Vagina (tissue), 2 donors: ENCODE results near the gene AANAT. TPM values are rescaled to one million over a fixed set of nuclear protein-coding genes. Genes with fewer than 3 reads are reported as not detected.
A peak's percentile ranks its signal among the peaks of the same experiment; 100 is the strongest.
"Not testable (repeated sequence)": the region's sequence is repeated elsewhere in the genome, so short reads cannot be mapped to it uniquely, and the experiment has no call there.

Source experiments
- DNase-seq, 2 donors: peaks; one replicate each; pipeline ENCODE4 v3.0.0-alpha.2; 2017; ENCODE audit errors: extremely low spot score in 2 of 2
- H3K27ac ChIP-seq: fragments of 200-600 bp; sonication (generic); one replicate; pipeline ENCODE4 v1.5.1; 2019
- H3K27me3 ChIP-seq: fragments of 200-600 bp; sonication (generic); one replicate; pipeline ENCODE4 v1.5.1; 2019
- H3K36me3 ChIP-seq, 2 donors: fragments of 200-600 bp; sonication (generic); one replicate each; pipeline ENCODE4 v1.5.1; 2017 to 2019
- H3K4me1 ChIP-seq: fragments of 200-600 bp; sonication (generic); one replicate; pipeline ENCODE4 v1.5.1; 2019
- H3K4me3 ChIP-seq, 2 donors: fragments of 200-600 bp; sonication (generic); 1 replicate in 1 of 2; 2 replicates in 1 of 2; pipeline ENCODE4 v1.5.1; 2016 to 2019
- H3K9me3 ChIP-seq: fragments of 200-600 bp; sonication (generic); one replicate; pipeline ENCODE4 v1.5.1; 2019
- POLR2A ChIP-seq, 2 donors: fragments of 450-650 bp; IDR thresholded peaks; one replicate each; pipeline ENCODE4 v1.6.1; 2017; ENCODE audit warnings: antibody characterized with exemption in 2 of 2, mild to moderate bottlenecking in 2 of 2, moderate library complexity in 2 of 2
- POLR2AphosphoS5 ChIP-seq, 2 donors: sonication (generic); formaldehyde crosslinking; IDR thresholded peaks; one replicate each; pipeline ENCODE4 v1.9.0; 2017; ENCODE audit warnings: antibody characterized with exemption in 2 of 2, mild to moderate bottlenecking in 2 of 2, low read depth in 1 of 2; ENCODE audit not compliant: insufficient read depth in 1 of 2
- intact Hi-C: fragments of 100-400 bp; cut with DNase I; formaldehyde crosslinking; loops from one replicate; pipeline ENCODE4 v1.15.1; 2023
- total RNA-seq: library from RNA; depleted of rRNA; stranded (reverse); fragments of >200 nt; gene quantifications from one replicate; pipeline ENCODE4 v1.2.3, GENCODE V29; 2016
- TF ChIP-seq, protein P1 (sequence below), 3 experiments: fragments of 450-650 bp in 2 of 3; fragments of 200-600 bp in 1 of 3; sonication (generic) in 1 of 3; IDR thresholded peaks; one replicate each; pipeline ENCODE4 v1.5.1; 2017 to 2019; ENCODE audit warnings: antibody characterized with exemption in 3 of 3, mild to moderate bottlenecking in 2 of 3, moderate library complexity in 2 of 3

AANAT gene
- total RNA-seq, 1 donor from 2014 or later, result not detected

DNA sequence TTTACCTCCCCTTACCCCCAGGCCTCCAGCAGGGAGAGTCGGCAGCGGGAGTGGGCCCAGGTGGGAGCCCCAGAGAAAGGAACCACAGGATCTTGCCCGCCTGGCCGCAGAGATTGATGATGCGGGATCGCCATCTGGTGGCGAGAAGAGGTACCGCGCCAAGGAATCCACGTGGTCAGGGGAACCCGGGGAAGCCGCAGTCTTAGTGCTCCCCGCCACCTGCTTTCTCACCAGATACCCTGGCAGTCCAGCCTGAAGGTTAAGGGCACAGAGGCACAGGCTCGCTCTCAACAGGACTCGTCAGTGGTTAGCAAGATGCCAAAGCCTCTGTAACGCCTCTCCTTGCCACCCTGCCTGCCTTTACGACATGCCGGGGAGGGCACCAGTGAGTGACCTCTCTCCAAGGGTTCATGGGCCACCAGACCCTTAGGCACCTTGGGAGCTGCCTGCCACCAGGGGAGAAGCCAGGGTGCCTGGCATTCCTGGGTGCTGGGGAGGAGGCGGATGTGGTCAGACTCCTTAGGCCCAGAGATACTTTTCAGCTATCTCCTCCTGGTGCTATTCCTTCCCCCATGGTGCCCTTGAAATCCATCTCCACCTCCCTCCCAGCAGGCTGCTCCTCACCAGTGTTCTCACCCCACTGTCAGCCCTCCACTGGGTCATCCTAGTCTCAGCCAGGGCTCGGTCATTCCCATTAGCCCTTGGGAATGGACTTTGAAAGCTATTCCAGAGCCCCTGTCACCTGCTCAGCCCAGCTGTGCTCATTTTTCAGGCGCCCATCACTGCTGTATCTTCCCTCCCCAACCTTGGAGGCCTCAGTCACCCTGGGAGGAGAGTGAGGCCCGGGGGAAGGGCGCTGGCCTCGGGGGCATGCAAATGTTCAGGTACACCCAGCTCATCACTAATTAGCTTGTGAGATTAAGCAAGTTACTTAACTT lies 39.3 kb downstream of the AANAT start:
- Histone ChIP-seq H3K4me3 (no peak overlapping the region), H3K4me1 (peaks cover 17% of the 10 kb centered on the region), H3K36me3 (no peaks in the 10 kb centered on the region), H3K9me3 (no peaks in the 10 kb centered on the region), H3K27me3 (no peaks in the 10 kb centered on the region), H3K27ac (no peak overlapping the region)
- no peak for TF ChIP-seq POLR2A (IDR thresholded peaks at IDR 0.05)
- TF ChIP-seq, protein P1, sequence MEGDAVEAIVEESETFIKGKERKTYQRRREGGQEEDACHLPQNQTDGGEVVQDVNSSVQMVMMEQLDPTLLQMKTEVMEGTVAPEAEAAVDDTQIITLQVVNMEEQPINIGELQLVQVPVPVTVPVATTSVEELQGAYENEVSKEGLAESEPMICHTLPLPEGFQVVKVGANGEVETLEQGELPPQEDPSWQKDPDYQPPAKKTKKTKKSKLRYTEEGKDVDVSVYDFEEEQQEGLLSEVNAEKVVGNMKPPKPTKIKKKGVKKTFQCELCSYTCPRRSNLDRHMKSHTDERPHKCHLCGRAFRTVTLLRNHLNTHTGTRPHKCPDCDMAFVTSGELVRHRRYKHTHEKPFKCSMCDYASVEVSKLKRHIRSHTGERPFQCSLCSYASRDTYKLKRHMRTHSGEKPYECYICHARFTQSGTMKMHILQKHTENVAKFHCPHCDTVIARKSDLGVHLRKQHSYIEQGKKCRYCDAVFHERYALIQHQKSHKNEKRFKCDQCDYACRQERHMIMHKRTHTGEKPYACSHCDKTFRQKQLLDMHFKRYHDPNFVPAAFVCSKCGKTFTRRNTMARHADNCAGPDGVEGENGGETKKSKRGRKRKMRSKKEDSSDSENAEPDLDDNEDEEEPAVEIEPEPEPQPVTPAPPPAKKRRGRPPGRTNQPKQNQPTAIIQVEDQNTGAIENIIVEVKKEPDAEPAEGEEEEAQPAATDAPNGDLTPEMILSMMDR (IDR thresholded peaks at IDR 0.05), result peak; percentile 90 to 95 (median 94)
- peak in 1 of 2 donors; percentile 37 for TF ChIP-seq POLR2AphosphoS5 (IDR thresholded peaks at IDR 0.05; ENCODE audit: insufficient read depth in 1 of 2, low read depth in 1 of 2)
- intact Hi-C loops, result loop anchor here (2.0 to 10.0 kb wide), 2 partner anchors 42 to 102 kb away; no protein-coding TSS in a partner anchor
- no peak for DNase-seq

DNA sequence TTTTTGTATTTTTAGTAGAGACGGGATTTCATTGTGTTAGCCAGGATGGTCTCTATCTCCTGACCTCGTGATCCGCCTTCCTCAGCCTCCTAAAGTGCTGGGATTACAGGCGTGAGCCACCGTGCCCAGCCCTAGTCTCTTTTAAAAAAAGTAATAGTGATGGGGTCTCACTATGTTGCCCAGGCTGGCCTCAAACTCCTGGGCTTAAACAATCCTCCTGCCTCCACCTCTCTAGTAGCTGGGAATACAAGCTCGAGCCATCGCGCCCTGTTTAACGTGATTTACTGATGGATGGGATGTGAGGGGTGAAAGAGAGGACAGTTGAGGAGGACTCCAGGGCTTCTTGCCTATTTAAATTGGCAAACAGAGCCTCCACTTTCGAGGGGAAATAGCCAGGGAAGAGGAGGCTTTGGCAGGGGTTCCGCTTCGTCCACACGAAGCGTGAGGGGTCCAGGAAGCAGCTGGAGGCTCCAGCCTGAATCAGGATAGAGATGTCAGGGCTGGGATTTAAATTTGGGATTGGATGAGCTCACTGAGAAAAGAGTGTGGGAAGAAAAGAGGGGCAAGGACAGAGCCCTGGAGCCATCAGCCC lies 41.2 kb downstream of the AANAT start:
- intact Hi-C loops, result loop anchor here (10.0 kb wide), 1 partner anchor 104 kb away; no protein-coding TSS in a partner anchor
- not testable (repeated sequence) for H3K27ac ChIP-seq, H3K4me1 ChIP-seq, H3K4me3 ChIP-seq, DNase-seq, H3K36me3 ChIP-seq, H3K27me3 ChIP-seq, H3K9me3 ChIP-seq

DNA sequence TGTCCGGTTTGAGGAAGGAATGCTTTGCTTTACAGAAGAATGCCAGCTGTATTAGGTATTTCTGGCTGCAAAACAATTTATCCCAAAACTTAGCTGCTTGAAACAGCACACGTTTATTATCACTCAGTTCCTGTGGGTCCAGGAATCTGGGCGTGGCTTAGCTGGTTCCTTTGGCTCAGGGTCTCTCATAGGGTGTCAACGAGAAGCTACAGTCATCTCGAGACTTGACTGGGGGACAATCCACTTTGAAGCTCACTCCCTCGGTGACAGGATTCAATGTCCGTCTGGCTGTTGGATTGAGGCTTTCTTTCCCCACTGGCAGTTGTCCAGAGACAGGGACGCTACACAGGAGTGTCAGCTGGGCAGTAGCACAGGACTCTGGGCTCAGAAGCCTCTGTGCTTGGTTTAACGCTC lies 43.4 kb downstream of the AANAT start:
- intact Hi-C loops, result no loop called here
- Histone ChIP-seq H3K9me3 (no peaks in the 10 kb centered on the region), H3K4me1 (peaks cover 11% of the 10 kb centered on the region), H3K27me3 (no peaks in the 10 kb centered on the region), H3K4me3 (no peak overlapping the region), H3K27ac (no peak overlapping the region), H3K36me3 (no peaks in the 10 kb centered on the region)
- no peak for DNase-seq
- no peak for TF ChIP-seq POLR2A (IDR thresholded peaks at IDR 0.05)
- TF ChIP-seq, protein P1 (IDR thresholded peaks at IDR 0.05), result no peak
- TF ChIP-seq POLR2AphosphoS5 (IDR thresholded peaks at IDR 0.05; ENCODE audit: insufficient read depth in 1 of 2, low read depth in 1 of 2), result no peak

DNA sequence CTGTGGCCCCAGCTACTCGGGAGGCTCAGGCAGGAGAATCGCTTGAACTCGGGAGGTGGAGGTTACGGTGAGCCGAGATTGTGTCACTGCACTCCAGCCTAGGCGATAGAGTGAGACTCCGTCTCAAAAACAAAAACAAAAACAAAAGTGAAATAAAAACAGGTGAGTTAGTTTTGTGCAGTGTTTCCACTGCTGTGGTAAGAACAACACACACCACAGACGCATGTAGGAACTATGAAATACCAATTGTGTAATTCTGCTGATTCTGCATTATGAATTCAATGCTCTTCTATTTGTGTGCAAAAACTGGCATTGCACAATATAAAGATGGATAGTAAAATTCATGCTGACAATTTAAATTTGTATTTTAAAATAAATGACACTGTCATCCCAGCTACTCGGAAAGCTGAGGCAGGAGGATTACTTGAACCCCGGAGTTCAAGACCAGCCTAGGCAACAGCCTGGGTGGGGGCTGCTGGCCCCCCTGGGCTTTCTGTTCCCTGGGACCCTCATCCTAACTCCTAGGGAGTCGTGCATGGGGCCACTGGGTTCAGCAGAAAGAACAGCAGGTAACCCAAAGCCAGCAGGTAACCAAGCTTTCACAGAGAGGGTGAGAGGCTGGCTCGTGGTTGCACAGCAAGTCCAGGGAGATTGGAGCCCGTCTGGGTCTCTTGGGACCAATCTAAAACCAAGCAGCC lies 44.4 kb downstream of the AANAT start:
- no peak overlapping the region for H3K4me3 ChIP-seq
- no peaks in the 10 kb centered on the region for H3K9me3 ChIP-seq
- no peak overlapping the region for H3K27ac ChIP-seq
- no peaks in the 10 kb centered on the region for H3K36me3 ChIP-seq
- TF ChIP-seq, protein P1 (IDR thresholded peaks at IDR 0.05), result no peak
- TF ChIP-seq POLR2AphosphoS5 (IDR thresholded peaks at IDR 0.05; ENCODE audit: insufficient read depth in 1 of 2, low read depth in 1 of 2) (no peak), POLR2A (IDR thresholded peaks at IDR 0.05) (no peak)
- no peaks in the 10 kb centered on the region for H3K27me3 ChIP-seq
- intact Hi-C loops, result no loop called here
- DNase-seq, result no peak
- H3K4me1 ChIP-seq, result peaks cover 16% of the 10 kb centered on the region
